Measurements from ENCODE around the gene PHACTR4.
"Not testable (repeated sequence)": the region's sequence is repeated elsewhere in the genome, so short reads cannot be mapped to it uniquely, and the experiment has no call there.

The PHACTR4 gene

DNA sequence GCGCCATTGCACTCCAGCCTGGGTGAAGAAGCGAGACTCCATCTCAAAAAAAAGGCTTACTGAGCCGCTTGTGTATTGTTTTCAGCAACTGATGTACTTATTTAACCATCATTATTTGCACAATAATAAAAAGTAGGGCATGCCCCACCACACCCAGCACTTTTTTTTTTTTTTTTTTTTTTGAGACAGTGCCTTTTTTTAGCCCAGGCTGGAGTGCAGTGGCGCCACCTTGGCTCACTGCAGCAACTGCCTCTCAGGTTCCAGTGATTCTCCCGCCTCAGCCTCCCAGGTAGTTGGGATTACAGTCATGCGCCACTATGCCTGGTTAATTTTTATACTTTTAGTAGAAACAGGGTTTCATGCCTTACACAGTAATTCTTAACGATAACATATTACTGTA lies 171.1 kb downstream of the PHACTR4 start:
- no peak overlapping the region for H3K4me3 Mint-ChIP-seq
- H3K4me1 Mint-ChIP-seq: no peaks in the 10 kb centered on the region
- H3K27me3 Mint-ChIP-seq: no peaks in the 10 kb centered on the region
- no peak overlapping the region for H3K27ac Mint-ChIP-seq
- peaks cover 3% of the 10 kb centered on the region for H3K36me3 Mint-ChIP-seq
- no peaks in the 10 kb centered on the region for H3K9me3 Mint-ChIP-seq

DNA sequence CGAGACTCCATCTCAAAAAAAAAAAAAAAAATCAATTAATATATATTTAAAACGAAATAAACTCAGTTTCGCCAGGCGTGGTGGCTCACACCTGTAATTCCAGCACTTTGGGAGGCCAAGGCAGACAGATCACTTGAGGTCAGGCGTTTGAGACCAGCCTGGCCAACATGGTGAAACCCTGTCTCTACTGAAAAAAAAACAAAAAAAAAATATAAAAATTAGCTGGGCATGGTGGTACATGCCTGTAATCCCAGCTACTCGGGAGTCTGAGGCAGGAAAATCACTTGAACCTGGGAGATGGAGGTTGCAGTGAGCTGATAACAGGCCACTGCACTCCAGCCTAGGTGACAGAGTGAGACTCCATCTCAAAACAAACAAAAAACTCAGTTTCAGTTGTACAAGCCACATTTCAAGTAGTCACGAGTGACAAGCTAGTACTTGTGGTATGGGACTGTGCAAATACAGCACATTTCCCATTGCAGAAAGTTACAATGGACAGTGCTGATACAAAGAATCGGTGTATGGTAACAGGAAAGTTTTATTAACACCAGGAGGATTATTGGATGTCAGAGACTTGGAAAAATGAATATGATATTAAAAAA lies 172.0 kb downstream of the PHACTR4 start:
- not testable (repeated sequence) for H3K36me3 Mint-ChIP-seq, H3K4me3 Mint-ChIP-seq, H3K27ac Mint-ChIP-seq, H3K27me3 Mint-ChIP-seq, H3K4me1 Mint-ChIP-seq, H3K9me3 Mint-ChIP-seq

DNA sequence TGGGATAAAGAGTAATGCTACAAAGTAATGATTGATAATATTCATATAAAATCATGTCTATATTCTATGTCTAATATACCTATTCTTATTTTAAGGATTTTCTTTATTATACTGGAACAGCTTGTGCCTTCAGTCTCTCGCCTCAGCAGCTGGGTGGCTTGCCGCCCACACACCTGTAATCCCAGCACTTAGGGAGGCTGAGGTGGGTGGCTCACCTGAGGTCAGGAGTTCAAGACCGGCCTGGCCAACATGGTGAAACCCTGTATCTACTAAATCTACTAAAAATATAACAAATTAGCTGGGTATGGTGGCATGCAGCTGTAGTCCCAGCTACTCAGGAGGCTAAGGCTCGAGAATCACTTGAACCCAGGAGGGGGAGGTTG lies 175.7 kb downstream of the PHACTR4 start:
- Mint-ChIP-seq H3K4me3 (no peak overlapping the region), H3K27ac (no peak overlapping the region), H3K27me3 (no peaks in the 10 kb centered on the region)

DNA sequence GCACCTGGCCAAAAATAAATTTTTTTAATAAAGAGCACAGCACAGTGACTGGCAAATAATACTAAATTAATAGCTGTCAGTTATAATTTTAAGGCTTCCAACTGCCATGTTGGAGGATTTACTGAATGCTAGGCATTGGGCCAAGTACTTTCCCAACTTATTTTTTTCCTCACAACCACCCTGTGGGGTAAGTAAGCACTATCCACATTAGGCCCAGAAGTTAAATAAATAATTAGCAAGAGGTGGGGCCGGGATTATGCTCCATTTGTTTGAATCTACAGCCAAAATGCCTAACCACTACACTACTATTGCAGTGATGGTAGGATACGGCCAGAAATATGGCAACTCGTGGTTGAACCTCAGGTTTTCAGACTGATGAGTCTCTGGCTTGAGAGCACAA lies 178.8 kb downstream of the PHACTR4 start:
- H3K4me3 Mint-ChIP-seq: no peak overlapping the region
- H3K9me3 Mint-ChIP-seq: no peaks in the 10 kb centered on the region
- no peak overlapping the region for H3K27ac Mint-ChIP-seq
- H3K36me3 Mint-ChIP-seq: no peaks in the 10 kb centered on the region
- H3K27me3 Mint-ChIP-seq: no peaks in the 10 kb centered on the region
- peaks cover 18% of the 10 kb centered on the region for H3K4me1 Mint-ChIP-seq

More for the DNA sequence above, 175.7 kb downstream of the PHACTR4 start:
- Mint-ChIP-seq H3K4me1 (no peaks in the 10 kb centered on the region), H3K9me3 (no peaks in the 10 kb centered on the region), H3K36me3 (no peaks in the 10 kb centered on the region)

Data from activated naive CD4-positive, alpha-beta T cell treated with anti-CD3 and anti-CD28 coated beads, Interleukin-2, amount 50 U/mL, for 24 hours (primary cell).